GM18517 (cell line): Measurements from ENCODE around the gene PRR29.

ENCODE experiments used
- ATAC-seq: cut with Tn5 transposase; IDR thresholded peaks from one replicate; pipeline ENCODE4 v1.9.1; 2021; ENCODE audit warnings: mild to moderate bottlenecking, moderate library complexity; ENCODE audit not compliant: unreplicated experiment

Gene PRR29

GRCh38 chr17:63998050-63998720 lies at the start of gene PRR29:
Gene PRR29, plus strand, starts transcription at chr17:63998351. Its CDS starts 14 bp downstream, at chr17:63998365.
- ATAC-seq: no peak

- no peak for ATAC-seq
Observed at GRCh38 chr17:63948521-63948920, 49.6 kb upstream of the PRR29 start.

- no peak for ATAC-seq
Observed at GRCh38 chr17:63949576-63950250, 48.4 kb upstream of the PRR29 start.

GRCh38 chr17:63950940-63951907 lies 46.9 kb upstream of the PRR29 start:
- no peak for ATAC-seq

DNA sequence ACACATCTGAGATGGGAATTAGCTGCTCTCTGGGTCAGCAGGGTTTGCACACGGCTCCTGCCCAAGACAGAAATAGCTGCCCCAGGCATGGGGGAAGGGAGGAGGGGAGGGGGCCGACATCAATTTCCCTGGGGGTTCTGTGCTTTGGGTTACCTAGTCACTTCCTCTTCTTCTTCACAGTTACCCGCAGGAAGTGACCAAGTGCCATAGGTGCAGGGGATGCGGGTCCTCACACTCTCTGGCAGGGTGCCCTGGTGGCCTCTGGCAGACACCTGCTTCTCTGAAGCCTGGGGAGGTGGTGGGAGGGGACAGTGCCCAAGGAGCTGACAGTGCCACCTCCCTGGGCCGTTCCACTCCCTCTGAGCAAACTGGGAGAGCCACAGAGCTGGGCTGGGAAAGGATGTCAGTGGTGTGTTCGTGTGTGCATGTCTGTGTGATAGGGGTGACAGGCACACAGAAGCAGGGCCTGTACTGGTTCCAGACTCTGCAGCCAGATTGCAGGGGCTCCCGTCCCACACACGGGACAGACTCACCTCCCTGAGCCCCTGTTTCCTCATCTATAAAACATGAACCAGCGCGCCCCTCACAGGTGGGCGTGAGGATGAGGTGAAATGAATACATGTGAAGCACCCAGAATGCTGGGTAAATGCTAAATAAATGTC lies 43.6 kb upstream of the PRR29 start:
- ATAC-seq: peak; percentile 53

GRCh38 chr17:63955232-63955631 lies 42.9 kb upstream of the PRR29 start:
- no peak for ATAC-seq

DNA sequence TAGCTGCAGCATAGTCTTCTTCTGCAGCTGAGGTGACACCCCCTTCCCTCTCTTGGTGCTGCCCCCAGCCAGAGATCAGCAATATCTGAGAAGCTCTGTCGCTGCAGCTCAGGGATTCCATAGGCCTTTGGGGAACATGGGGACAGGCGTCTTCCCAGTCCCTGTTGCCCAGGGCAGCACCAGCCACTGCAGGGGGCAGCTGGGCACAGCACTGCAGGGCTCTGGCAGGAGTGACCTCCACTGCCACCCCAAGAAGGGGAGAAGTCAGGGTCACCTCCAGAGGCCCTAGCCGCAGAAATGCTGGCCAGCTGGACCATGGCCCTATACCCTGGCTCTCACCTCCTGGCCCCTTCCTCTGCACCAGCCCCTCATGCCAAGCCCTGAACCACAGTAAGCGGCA lies 42.4 kb upstream of the PRR29 start:
- ATAC-seq: no peak

DNA sequence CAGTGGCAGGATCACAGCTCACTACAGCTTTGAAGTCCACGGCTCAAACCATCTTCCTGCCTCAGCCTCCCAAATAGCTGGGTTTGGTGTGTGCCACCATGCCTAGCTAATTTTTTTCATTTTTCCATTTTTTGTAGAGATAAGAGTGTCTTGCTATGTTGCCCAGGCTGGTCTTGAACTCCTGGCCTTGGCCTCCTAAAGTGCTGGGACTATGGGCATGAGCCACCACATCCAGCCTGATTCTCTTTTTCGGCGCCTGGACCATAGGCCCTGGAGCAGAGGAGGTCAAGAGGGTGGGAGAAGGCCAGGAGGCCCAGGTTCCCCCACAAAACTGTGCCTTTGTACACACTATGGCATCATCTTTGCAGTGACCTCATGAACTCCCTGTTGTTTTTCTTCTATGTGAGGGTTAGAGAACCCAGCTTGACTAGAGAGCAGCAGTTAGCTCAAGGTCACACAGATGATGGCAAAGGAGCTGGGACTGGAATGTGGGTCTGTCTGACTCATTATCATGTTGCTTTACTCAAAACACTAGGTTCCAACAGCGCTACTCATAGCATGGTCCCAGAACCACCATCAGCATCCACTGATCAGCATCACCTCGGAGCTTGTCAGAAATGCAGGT lies 41.7 kb upstream of the PRR29 start:
- ATAC-seq: no peak

DNA sequence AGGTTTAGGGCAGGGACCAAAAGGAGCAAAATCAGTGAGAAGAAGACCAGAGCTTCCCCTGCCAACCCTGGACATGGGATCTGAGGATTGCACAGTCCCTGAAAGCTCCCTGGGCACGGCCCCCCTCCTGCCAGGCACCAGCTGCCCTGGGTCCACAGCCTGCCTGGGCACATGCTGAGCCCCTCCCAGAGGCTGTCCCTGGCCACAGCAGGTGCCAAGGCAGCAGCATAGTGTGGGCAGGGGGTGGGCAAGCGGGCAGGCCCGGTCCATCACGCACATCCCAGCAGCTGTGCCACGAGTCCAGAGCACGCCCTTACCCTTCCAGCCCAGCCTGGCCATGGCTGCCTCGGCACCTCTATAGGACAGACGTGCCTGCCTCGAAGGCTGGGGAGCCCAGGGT lies 38.1 kb upstream of the PRR29 start:
- ATAC-seq: no peak

GRCh38 chr17:63960430-63960829 lies 37.7 kb upstream of the PRR29 start:
- ATAC-seq: no peak

DNA sequence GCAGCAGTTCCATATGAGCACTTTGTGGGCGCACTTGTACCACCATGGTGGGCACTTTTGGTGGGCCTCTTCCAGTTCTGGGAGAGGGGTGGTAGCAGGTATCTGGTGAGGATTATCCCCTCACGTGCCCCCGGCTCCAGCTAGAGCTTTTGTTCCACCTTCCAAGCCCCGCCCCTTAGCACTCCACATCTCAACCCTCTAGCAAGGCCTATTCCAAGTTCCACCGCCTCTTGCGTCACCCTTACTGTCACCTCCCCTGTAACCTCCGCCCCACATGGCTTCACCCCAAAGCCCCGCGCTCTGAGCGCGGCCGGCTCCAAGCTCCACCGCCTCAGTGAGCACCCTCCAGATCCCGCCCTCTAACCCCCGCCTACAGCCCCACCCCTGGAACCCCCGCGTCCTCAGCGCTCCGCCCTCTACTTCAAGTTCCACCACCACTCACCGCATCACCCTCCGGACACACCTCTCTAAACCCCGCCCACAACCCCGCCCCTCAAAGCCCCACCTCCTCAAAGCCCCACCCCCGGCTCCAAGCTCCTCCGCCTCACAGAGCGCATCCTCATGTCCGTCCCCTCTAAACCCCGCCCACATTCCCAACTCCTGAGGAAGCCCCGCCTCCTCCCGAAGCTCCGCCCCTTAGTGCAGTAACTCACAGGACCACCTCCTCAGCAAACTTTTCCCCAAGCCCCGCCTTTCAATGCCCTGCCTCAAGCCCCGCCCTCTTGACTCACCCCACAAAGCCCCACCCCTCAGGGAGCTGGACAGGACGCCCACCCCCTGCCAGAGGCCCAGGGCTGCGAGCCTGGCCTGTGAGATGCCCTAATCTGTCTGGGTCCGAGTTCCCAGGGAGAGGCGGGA lies 36.6 kb upstream of the PRR29 start:
- ATAC-seq: no peak

- no peak for ATAC-seq
Observed at GRCh38 chr17:63962298-63962744, 35.8 kb upstream of the PRR29 start.

GRCh38 chr17:63963123-63963522 lies 35.0 kb upstream of the PRR29 start:
- no peak for ATAC-seq

DNA sequence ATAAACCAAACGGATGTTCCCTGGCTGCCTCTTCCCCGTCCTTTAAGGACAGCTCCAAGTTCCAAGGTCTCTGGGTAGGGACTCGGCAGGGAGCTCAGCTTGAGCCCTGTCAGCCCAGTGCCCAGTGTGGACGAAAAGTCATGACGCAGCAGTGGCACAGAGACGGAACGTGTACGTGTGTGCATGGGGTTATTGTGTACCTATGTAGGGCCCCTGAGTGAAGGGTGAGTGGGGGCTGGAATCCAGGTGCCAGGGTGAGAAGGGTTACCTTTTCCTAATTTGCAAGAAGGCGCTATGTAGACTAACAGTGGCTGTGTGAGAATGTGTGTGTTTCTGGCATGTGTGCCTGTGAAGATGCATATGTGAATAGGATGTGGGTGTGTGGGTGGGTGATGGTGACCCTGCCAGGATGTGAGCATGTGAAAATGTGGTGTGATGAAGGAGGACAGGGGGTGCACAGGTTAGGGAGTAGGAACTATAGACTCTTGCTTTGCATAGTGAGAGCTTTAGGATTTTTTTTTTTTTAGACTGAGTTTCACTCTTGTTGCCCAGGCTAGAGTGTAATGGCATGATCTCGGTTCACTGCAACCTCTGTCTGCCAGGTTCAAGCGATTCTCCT lies 31.4 kb upstream of the PRR29 start:
- peak; percentile 77 for ATAC-seq

DNA sequence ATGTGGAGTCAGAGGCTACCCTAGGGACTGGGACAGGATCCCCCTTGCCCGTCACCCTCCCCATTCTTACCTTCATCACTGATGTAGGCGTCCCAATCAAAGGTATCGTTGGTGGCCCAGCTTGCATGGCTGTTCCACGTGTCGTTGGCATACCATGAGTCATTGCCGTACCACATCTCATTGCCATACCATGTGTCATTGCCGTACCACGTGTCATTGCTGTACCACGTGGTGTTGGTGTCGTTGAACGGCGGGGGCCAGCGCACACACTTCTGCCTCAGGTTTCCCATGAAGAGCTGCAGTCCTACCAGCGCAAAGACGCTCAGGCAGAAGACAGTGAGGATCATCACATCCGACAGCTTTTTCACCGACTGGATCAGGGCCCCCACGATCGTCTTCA lies 30.2 kb upstream of the PRR29 start:
- ATAC-seq: no peak

- ATAC-seq: no peak
Observed at GRCh38 chr17:63969278-63969677, 28.9 kb upstream of the PRR29 start.

DNA sequence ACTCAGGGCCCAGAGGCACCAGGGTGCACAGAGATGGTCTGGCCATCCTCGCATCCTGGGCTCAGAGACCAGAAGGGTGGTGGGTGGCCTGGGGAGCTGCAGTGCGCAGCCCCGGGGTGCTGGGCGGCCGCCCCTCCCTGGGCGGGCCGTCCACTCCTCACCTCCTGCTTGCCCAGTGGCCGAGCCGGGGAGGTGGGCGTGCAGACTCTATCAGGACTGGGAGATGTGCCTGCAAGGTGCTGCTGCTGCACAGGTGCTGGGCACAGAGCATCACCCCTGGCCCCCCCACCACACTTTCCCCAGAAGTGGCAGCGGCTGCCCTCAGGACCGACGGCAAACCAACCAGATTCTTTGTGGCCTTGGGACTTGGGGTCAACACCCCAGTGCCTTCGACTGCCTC lies 25.4 kb upstream of the PRR29 start, which contains the start of gene SCN4A:
Gene SCN4A, minus strand, starts transcription at position 123 of the 400 bp plus-strand sequence. Its CDS starts 77 bp downstream, at position 46.
- no peak for ATAC-seq

- no peak for ATAC-seq
Observed at GRCh38 chr17:63973247-63973646, 24.9 kb upstream of the PRR29 start.
